GOT3 (cell line): Measurements from ENCODE around the gene DKK2.
"Not testable (repeated sequence)": the region's sequence is repeated elsewhere in the genome, so short reads cannot be mapped to it uniquely, and the experiment has no call there.

Experiments used
- DNase-seq: peaks from one replicate; lab custom pipeline; 2025; ENCODE audit warnings: mixed read lengths; lab: John Stamatoyannopoulos, UW

Gene DKK2

GRCh38 chr4:106909486-106910188 lies 126.5 kb downstream of the DKK2 start:
- no peak for DNase-seq

DNA sequence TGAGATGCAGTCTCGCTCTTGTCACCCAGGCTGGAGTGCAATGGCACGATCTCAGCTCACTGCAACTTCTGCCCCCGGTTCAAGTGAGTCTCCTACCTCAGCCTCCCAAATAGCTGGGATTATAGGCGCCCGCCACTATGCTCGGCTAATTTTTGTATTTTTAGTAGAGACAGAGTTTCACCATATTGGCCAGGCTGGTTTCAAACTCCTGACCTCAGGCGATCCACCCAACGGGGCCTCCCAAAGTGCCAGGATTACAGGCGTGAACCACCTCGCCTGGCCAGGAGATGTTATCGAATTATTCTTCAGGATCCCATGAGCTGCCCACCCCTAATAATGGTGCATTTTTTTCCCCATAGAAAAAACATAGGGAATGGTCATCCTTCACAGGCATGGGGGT lies 128.1 kb downstream of the DKK2 start:
- not testable (repeated sequence) for DNase-seq

DNA sequence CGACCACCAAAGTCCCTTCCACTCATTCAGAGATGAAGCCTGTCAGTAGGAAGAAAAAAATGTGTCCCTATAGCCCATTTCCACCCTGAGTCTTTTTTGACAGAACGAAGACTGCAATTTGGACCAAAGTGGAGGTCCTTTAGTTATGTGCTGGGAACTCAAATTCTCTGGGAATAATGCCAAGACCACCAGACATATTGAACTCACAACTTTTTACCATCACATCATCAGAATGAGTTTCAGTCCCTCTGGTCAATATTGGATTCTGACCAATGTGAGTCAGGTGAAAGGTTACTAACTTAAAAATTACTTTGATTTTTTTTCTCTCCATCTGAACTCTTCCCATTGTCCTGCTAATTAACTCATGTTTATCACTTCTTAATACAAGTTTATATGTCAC lies 128.9 kb downstream of the DKK2 start:
- no peak for DNase-seq

GRCh38 chr4:106906728-106907127 lies 129.4 kb downstream of the DKK2 start:
- no peak for DNase-seq

DNA sequence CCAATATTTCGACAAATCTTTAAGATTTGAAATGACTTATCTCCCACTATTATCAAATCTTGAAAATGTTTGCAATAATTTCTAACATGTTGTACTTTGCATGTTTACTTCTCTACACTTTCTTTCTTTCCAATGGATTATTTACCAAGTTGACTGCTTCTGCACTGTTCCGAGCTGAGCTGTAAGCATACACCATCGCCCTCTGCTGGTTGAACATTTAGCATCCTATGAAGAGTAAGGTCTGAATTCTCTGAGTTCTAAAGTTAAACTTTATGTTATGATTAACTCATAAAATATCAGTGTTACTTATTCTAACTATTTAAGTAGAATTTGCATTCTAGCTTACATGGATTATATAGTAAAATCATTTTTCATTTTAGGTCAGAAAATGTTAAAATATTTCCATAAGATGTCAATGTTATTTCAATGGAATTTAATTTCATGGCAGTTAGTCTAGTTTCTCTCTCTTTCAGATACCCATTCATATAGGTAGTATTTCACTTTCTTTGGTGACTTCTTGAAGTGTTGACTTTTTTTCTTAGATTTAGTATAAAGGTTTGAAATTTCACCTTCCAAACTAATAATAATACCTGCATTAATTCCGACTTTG lies 137.4 kb downstream of the DKK2 start:
- DNase-seq = no peak

DNA sequence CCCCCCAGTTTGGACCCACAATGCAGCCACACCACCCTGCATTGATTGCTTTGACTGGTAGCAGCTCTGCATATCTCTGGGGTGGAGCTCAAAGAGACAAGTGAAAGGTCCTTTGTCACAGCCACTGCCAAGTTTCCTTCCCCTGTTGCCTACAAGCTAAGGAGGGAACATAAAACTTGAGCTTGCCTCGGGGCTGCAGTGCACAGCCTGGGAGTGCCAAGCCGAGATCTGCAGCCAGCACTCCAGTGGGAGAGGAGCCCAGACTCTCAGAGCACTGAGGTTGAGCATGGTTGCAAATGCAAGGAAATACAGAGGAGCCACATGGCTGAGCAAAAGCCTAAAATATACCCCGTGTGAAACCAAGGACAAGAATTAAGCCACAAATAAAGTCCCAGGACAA lies 142.2 kb downstream of the DKK2 start:
- no peak for DNase-seq

DNA sequence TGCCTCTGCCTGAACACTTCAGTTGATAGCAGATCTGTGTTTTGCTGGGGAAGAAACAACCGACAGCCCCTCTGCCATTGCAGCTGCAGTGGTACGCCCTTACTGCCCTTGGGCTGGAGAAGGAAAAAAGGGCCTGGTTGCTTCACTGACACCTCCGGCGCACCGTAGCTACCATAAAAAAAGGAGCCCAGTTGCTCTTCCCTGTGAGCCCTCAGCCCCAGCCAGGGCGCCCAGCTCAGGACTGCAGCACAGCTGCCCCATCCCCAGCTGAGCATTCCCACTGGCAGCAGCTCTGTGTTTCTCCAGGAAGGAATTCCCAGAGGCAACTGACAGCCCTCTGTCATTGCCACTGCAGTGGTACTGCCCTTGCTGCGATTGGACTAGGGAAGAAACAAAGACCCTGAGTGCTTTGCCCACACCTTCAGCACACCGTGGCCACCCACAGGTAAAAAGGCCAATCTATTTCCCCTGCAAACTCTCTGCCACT lies 142.7 kb downstream of the DKK2 start:
- DNase-seq = no peak

GRCh38 chr4:106892786-106893185 lies 143.3 kb downstream of the DKK2 start:
- no peak for DNase-seq

- no peak for DNase-seq
Observed at GRCh38 chr4:106875340-106875739, 160.8 kb downstream of the DKK2 start.
